T-helper 1 cell treated with Interleukin-12 subunit alpha and Interleukin-12 subunit beta and Interleukin-4 antibody, amounts not matched to agents 30 μg/mL and 1 μg/mL, for 36 hours (primary cell): ENCODE results near the gene ANGPTL4.
A peak's percentile ranks its signal among the peaks of the same experiment; 100 is the strongest.
"Not testable (repeated sequence)": the region's sequence is repeated elsewhere in the genome, so short reads cannot be mapped to it uniquely, and the experiment has no call there.

Source experiments
- H3K27ac Mint-ChIP-seq: one replicate; pipeline ENCODE4 v1.8.0; 2021; ENCODE audit warnings: mild to moderate bottlenecking, mixed read lengths
- H3K27me3 Mint-ChIP-seq: one replicate; pipeline ENCODE4 v1.8.0; 2021; ENCODE audit warnings: low read depth, mixed read lengths
- H3K36me3 Mint-ChIP-seq: one replicate; pipeline ENCODE4 v1.8.0; 2021; ENCODE audit warnings: low read depth, mixed read lengths
- H3K4me1 Mint-ChIP-seq: one replicate; pipeline ENCODE4 v1.8.0; 2021; ENCODE audit warnings: low read depth, mixed read lengths
- H3K4me3 Mint-ChIP-seq: one replicate; pipeline ENCODE4 v1.8.0; 2021; ENCODE audit warnings: mild to moderate bottlenecking, moderate library complexity, mixed read lengths
- H3K9me3 Mint-ChIP-seq: one replicate; pipeline ENCODE4 v1.8.0; 2021; ENCODE audit warnings: mixed read lengths

Gene ANGPTL4

GRCh38 chr19:8342316-8342683, 21.7 kb upstream of the ANGPTL4 start:
- Mint-ChIP-seq H3K27me3 (peaks cover 54% of the 10 kb centered on the region), H3K4me1 (peaks cover 2% of the 10 kb centered on the region), H3K9me3 (no peaks in the 10 kb centered on the region), H3K4me3 (no peak overlapping the region), H3K36me3 (no peaks in the 10 kb centered on the region), H3K27ac (no peak overlapping the region)

DNA sequence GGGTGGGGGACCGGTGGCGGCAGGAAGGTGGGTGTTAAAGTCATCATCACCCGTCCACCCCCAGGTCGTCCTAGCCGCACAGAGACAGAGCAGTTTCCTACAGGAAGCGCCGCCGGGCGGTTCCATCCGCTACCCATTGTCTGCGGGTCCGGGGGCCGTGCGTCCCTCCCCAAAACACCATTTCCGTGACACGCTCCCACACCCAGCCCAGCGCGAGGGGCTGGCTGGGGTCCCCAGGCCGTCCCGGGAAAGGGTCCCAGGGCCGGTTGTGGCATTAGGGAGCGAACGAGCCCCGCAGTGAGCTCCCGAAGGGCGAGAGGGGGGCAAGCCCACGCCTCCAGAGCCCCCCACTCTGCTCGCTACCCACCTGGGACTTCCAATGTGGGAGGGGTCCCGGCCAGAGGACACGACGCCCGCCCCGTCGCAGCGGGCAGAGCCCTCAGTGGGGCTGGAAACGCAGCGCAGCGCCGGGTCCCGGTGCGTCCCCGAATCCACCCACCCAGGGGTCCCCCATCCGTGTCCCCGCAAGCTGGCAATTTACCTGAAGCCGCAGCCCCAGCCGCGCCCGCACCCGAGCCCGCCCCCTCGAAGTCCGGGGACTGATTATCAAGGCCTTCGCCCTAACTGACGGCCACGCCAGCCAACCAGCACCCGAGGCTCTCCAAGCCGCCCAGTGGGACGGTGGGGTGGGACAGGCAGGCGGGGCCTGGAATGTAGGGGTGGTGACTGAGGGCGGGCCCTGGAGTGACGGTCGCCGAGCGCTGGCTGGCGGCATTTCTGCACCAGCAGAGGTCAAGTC, 21.1 kb upstream of the ANGPTL4 start, which contains the start of gene KANK3:
KANK3 (minus strand) TSS at position 579 of the 799 bp plus-strand sequence. CDS start 5,434 bp downstream, outside the sequence.
- H3K27me3 Mint-ChIP-seq = peaks cover 49% of the 10 kb centered on the region
- no peaks in the 10 kb centered on the region for H3K36me3 Mint-ChIP-seq
- H3K4me3 Mint-ChIP-seq = peak within 1 kb of the TSS; percentile 69
- no peaks in the 10 kb centered on the region for H3K9me3 Mint-ChIP-seq
- peaks cover 2% of the 10 kb centered on the region for H3K4me1 Mint-ChIP-seq
- no peak within 1 kb of the TSS for H3K27ac Mint-ChIP-seq

DNA sequence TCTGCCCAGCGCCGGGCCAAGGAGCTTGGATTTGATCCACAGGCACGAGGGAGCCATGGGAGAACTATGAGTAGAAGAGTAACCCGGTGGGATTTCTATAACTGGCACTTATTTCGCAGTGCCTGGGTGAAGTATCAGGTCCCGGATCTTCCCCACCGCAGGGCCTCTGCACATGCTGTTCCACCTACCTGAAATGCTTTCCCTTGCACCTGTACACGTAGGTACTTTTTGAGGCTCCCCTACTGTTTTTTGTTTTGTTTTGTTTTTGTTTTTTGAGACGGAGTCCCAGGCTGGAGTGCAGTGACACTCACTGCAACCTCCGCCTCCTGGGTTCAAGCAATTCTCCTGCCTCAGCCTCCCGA, 20.5 kb upstream of the ANGPTL4 start:
- peaks cover 2% of the 10 kb centered on the region for H3K4me1 Mint-ChIP-seq
- no peaks in the 10 kb centered on the region for H3K9me3 Mint-ChIP-seq
- peaks cover 45% of the 10 kb centered on the region for H3K27me3 Mint-ChIP-seq
- no peaks in the 10 kb centered on the region for H3K36me3 Mint-ChIP-seq
- peak overlapping the region; percentile 69 for H3K4me3 Mint-ChIP-seq
- H3K27ac Mint-ChIP-seq = no peak overlapping the region

GRCh38 chr19:8349629-8350372, 14.2 kb upstream of the ANGPTL4 start:
- H3K9me3 Mint-ChIP-seq, H3K4me1 Mint-ChIP-seq, H3K4me3 Mint-ChIP-seq, H3K27ac Mint-ChIP-seq, H3K36me3 Mint-ChIP-seq: not testable (repeated sequence)
- H3K27me3 Mint-ChIP-seq = peaks cover 24% of the 10 kb centered on the region

GRCh38 chr19:8352134-8352827, 11.7 kb upstream of the ANGPTL4 start:
- no peaks in the 10 kb centered on the region for H3K9me3 Mint-ChIP-seq
- H3K27me3 Mint-ChIP-seq = peaks cover 20% of the 10 kb centered on the region
- H3K36me3 Mint-ChIP-seq = no peaks in the 10 kb centered on the region
- peaks cover 8% of the 10 kb centered on the region for H3K4me1 Mint-ChIP-seq
- H3K4me3 Mint-ChIP-seq = no peak overlapping the region
- H3K27ac Mint-ChIP-seq = no peak overlapping the region

DNA sequence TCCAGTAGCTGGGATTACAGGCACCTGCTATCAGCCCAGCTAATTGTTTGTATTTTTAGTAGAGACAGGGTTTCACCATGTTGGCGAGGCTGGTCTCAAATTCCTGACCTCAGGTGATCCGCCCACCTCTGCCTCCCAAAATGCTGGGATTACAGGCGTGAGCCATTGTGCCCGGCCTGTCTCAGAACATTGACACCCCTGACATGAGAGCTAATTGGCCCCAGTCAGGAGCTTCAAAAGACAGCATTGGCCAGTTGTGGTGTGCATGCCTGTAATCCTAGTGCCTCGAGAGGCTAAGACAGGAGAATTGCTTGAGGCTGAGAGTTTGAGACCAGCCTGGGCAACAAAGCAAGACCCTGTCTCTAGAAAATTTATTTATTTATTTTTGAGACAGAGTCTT, 11.1 kb upstream of the ANGPTL4 start:
- H3K36me3 Mint-ChIP-seq, H3K27ac Mint-ChIP-seq, H3K4me1 Mint-ChIP-seq, H3K9me3 Mint-ChIP-seq, H3K4me3 Mint-ChIP-seq: not testable (repeated sequence)
- H3K27me3 Mint-ChIP-seq = peaks cover 20% of the 10 kb centered on the region

DNA sequence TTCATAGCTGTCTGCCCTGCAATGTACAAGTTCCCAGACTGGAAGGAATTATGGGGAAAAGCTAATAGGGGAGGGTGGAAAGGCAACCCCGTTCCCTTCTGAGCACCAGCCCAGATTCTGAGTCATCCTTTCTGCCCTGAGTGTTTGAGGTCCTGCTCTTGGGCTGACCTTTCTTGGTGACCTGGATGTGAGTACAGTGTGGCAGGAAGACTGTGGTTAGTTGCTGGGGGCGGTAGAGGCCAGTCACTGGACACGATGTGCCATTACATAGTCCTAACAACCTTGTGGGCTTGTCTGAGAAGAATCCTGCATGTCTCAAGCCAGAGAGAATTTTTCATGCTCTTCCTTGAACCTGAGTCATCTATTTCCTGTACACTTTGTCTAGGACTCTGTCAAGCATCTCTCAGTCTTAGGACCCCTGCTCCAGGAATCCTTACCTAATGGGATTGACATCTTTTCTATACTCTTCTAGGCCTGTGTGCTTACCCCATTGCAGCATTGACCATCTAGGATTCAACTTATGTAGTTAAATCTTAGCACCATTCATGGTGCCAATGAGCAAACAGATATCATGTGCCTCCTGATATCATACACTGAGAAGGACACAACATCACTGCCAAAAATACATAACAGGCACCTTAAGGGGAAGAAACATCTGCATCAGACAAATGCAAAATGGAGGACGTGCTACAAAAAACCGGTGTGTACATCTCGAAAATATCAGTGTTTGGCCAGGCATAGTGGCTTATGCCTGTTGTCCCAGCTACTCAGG, 8.1 kb upstream of the ANGPTL4 start:
- Mint-ChIP-seq H3K4me3 (no peak overlapping the region), H3K27me3 (peaks cover 18% of the 10 kb centered on the region), H3K27ac (no peak overlapping the region), H3K4me1 (peaks cover 8% of the 10 kb centered on the region), H3K36me3 (no peaks in the 10 kb centered on the region), H3K9me3 (no peaks in the 10 kb centered on the region)

DNA sequence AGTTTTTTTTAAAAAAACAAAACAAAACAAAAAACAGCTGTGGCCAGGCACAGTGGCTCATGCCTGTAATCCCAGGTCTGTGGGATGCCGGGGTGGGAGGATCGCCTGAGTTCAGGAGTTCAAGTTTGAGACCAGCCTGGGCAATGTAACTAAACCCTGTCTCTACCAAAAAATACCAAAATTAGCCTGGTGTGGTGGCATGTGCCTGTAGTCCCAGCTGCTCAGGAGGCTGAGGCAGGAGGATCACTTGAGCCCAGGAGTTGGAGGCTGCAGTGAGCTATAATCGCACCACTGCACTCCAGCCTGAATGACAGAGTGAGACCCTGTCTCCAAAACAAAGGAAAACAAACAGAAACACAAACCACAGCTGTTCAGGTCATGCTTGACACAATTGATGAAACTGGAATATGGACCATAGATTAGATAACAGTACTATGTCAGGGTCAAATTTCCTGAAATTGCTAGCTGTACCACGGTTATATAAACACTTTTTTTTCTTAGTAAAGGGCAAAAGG, 6.9 kb upstream of the ANGPTL4 start:
- Mint-ChIP-seq H3K9me3 (no peaks in the 10 kb centered on the region), H3K27me3 (peaks cover 8% of the 10 kb centered on the region), H3K4me1 (peaks cover 7% of the 10 kb centered on the region), H3K4me3 (no peak overlapping the region), H3K36me3 (no peaks in the 10 kb centered on the region), H3K27ac (no peak overlapping the region)

GRCh38 chr19:8358948-8359347, 5.0 kb upstream of the ANGPTL4 start:
- Mint-ChIP-seq H3K9me3 (no peaks in the 10 kb centered on the region), H3K36me3 (no peaks in the 10 kb centered on the region), H3K27ac (no peak overlapping the region), H3K27me3 (peaks cover 14% of the 10 kb centered on the region), H3K4me3 (no peak overlapping the region), H3K4me1 (peaks cover 12% of the 10 kb centered on the region)

DNA sequence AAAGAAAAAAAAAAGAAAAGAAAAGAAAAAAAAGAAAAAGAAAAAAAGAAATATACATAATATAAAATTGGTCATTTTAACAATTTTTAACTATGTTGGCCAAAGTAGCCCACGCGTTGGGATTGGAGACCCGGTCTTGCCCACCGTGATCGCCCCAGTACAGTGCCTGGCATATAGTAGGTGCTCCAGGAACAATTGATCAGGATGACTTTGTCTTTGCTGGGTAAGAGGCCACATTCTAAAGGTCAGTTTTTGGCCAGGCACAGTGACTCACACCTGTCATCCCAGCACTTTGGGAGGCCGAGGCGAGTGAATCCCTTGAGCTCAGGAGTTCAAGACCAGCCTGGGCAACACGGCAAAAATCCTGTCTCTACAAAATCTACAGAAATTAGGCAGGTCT, 3.8 kb upstream of the ANGPTL4 start:
- peaks cover 20% of the 10 kb centered on the region for H3K27me3 Mint-ChIP-seq
- no peak overlapping the region for H3K4me3 Mint-ChIP-seq
- H3K4me1 Mint-ChIP-seq = peaks cover 15% of the 10 kb centered on the region
- no peak overlapping the region for H3K27ac Mint-ChIP-seq
- H3K36me3 Mint-ChIP-seq = no peaks in the 10 kb centered on the region
- no peaks in the 10 kb centered on the region for H3K9me3 Mint-ChIP-seq

DNA sequence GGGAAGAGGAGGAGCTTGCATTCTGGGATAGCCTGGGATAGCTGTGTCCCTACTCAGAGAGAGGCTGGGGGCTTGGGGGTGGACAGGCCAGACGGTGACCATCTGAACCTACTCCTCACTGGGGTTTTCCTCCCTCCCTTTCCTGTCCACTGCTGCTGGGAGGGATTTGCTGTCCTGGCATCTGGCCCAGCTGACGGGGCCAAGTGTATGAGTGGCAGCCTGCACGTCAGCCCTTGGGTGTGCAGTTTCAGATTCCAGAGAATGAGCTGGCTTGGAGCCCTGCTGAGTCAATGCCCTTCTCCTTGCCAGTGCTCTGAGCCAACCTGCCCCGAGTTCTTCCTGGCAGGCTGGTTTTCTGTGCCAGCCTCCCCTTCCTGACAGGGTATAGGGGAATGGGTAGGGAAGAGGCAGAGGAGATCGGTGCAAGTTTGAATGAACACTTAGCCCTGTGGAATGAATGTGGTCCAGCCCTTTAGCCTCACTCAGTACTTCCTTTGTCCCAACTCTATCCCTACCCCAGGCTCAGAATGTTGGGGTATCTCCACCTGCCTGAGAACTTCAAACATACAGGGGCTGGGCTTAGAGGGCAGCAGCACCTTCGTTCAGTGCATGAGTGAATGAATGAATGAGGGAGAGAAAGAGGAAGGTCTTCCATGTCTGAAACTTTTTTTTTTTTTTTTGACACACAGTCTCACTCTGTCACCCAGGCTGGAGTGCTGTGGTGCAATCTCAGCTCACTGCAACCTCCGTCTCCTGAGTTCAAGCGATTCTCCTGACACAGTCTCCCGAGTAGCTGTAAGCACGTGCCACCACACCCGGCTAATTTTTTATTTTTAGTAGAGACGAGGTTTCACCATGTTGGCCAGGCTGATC, 1.8 kb upstream of the ANGPTL4 start:
- H3K4me1 Mint-ChIP-seq = peaks cover 10% of the 10 kb centered on the region
- H3K9me3 Mint-ChIP-seq = no peaks in the 10 kb centered on the region
- no peak overlapping the region for H3K27ac Mint-ChIP-seq
- no peaks in the 10 kb centered on the region for H3K36me3 Mint-ChIP-seq
- peak overlapping the region; percentile 62 for H3K4me3 Mint-ChIP-seq
- H3K27me3 Mint-ChIP-seq = peaks cover 37% of the 10 kb centered on the region

- no peak overlapping the region for H3K4me3 Mint-ChIP-seq
- peaks cover 14% of the 10 kb centered on the region for H3K4me1 Mint-ChIP-seq
- H3K36me3 Mint-ChIP-seq = no peaks in the 10 kb centered on the region
- no peak overlapping the region for H3K27ac Mint-ChIP-seq
- no peaks in the 10 kb centered on the region for H3K9me3 Mint-ChIP-seq
- peaks cover 43% of the 10 kb centered on the region for H3K27me3 Mint-ChIP-seq
Observed at GRCh38 chr19:8366121-8366581, 2.2 kb downstream of the ANGPTL4 start.

DNA sequence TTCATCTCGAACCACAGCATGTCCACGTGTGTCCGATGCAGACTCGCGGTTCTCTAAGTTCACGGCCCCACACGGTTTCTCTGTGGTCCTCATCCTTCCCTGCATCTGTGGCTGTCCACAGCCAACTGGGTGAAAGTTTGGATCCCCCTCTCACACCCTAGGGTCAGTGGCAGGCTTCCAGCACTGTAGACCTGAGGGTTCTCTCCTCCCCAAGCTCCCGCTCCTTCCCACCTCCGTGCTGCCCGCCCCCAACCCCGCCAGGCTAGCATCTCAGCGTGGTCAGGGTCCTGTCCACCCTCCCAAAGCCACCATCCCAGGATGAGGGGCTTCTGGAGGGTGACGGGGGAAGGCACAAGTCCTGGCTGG, 3.0 kb downstream of the ANGPTL4 start:
- Mint-ChIP-seq H3K27me3 (peaks cover 43% of the 10 kb centered on the region), H3K4me3 (no peak overlapping the region), H3K27ac (no peak overlapping the region), H3K36me3 (no peaks in the 10 kb centered on the region), H3K4me1 (peaks cover 15% of the 10 kb centered on the region), H3K9me3 (no peaks in the 10 kb centered on the region)
